ENCODE data around the gene LGALS7B.

Gene LGALS7B

DNA sequence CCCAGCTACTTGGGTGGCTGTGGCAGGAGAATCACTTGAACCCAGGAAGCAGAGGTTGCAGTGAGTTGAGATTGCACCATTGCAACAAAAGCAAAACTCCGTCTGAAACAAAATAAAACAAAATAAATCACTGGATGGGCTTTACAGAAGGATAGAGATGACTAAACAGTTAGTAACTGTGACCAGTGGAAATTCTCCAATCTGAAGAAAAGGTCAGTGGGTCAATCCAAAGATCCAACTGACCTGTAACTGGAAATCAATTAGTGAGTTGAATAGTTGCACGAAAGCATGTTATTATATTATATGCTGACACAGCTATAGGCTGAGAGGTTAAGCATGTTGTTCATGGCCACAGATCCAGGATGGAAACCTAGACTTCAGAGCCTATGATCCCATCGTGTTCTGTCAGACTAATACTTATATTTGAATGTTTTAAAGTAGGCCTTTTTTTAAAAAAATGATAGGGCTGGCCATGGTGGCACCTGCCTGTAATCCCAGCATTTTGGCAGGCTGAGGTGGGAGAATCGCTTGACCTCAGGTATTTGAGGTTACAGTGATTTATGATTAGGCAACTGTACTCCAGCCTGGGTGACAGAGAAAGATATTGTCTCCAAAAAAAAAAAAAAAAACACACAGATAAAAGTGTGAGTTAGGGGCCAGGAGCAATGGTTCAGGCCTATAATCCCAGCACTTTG lies 41.2 kb downstream of the LGALS7B start:
- H3K9ac ChIP-seq (ENCODE audit: low read depth, low read length): no peak overlapping the region
- H3K4me1 ChIP-seq (ENCODE audit: insufficient read depth, low read length): peaks cover 13% of the 10 kb centered on the region
- 97% methylated on average over 3 of the region's 4 CpGs for WGBS
- H3K27me3 ChIP-seq (ENCODE audit: insufficient read depth, low read length): no peaks in the 10 kb centered on the region
- no peak overlapping the region for H3K27ac ChIP-seq (ENCODE audit: low read depth, low read length)
- no peak overlapping the region for H3K4me3 ChIP-seq (ENCODE audit: low read length)
- H3K36me3 ChIP-seq (ENCODE audit: insufficient read depth, low read length): peaks cover 19% of the 10 kb centered on the region
- no peaks in the 10 kb centered on the region for H3K9me3 ChIP-seq (ENCODE audit: insufficient read depth, low read depth, low read length)

DNA sequence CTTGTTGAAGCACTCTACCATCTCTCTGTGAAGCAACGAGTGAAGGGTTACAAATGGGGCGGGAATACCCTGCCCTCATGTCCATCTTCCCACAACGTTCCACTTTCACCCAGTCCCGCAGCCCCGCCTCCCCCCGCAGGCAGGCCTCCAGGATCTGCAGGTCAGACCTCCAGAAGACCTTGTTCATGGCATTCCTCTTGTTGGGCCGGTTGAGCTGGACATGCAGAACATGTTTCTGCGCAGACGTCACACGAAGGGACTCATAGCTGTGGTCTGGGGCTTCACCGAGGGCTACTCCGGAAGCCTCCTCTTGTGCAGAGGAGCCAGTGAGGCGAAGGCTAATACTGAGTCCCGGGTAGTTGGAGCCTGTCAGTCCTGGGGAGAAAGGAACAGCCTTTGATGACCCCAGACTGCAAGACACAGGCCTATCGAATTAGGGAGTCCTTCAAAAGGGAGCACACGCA lies 42.2 kb downstream of the LGALS7B start:
- 10% methylated on average over 16 of the region's 16 CpGs for WGBS
- no peaks in the 10 kb centered on the region for H3K9me3 ChIP-seq (ENCODE audit: insufficient read depth, low read depth, low read length)
- H3K36me3 ChIP-seq (ENCODE audit: insufficient read depth, low read length): peaks cover 28% of the 10 kb centered on the region
- H3K27me3 ChIP-seq (ENCODE audit: insufficient read depth, low read length): no peaks in the 10 kb centered on the region
- H3K4me3 ChIP-seq (ENCODE audit: low read length): peak overlapping the region; percentile 83
- H3K9ac ChIP-seq (ENCODE audit: low read depth, low read length): peak overlapping the region; percentile 84
- H3K4me1 ChIP-seq (ENCODE audit: insufficient read depth, low read length): peaks cover 9% of the 10 kb centered on the region; the same call in 1 of the 2 replicates
- H3K27ac ChIP-seq (ENCODE audit: low read depth, low read length): peak overlapping the region; percentile 73

DNA sequence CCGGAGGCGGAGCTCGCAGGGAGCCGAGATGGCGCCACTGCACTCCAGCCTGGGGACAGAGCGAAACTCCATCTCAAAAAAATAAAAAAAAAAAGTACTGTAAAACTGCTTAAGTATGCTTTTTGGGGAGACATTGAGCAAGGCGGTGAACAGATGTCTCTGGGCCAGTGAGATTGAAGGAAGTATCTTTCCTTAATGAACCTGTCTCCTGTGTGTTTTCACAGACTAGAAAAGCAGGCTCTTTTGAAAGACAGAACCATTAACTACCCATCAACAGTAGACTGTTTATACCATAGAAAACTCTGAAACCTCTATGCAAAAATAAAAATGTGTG lies 44.1 kb downstream of the LGALS7B start:
- no peak overlapping the region for H3K27ac ChIP-seq (ENCODE audit: low read depth, low read length)
- WGBS: 93% methylated on average over 6 of the region's 7 CpGs
- H3K9me3 ChIP-seq (ENCODE audit: insufficient read depth, low read depth, low read length): no peaks in the 10 kb centered on the region
- H3K9ac ChIP-seq (ENCODE audit: low read depth, low read length): no peak overlapping the region
- H3K27me3 ChIP-seq (ENCODE audit: insufficient read depth, low read length): no peaks in the 10 kb centered on the region
- peaks cover 39% of the 10 kb centered on the region for H3K36me3 ChIP-seq (ENCODE audit: insufficient read depth, low read length)
- no peak overlapping the region for H3K4me3 ChIP-seq (ENCODE audit: low read length)
- peaks cover 9% of the 10 kb centered on the region; the same call in 1 of the 2 replicates for H3K4me1 ChIP-seq (ENCODE audit: insufficient read depth, low read length)

DNA sequence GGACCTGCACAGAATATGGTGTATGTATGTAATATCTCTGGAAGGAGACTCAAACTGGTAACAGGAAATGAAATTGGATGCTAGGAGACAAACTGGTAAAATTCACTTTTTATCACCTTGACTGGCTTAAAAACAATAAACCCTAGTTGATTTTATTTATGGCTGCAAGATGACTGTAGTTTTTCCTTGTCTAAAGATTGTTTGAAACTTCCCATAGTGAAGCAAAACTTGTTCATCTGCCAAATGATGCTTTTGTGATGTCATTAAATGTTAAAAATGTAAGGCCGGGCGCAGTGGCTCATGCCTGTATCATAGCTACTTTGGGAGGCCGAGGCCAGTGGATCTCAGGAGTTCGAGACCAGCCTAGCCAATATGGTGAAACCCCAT lies 45.1 kb downstream of the LGALS7B start:
- Histone ChIP-seq H3K36me3 (ENCODE audit: insufficient read depth, low read length) (peaks cover 48% of the 10 kb centered on the region), H3K27me3 (ENCODE audit: insufficient read depth, low read length) (no peaks in the 10 kb centered on the region), H3K9ac (ENCODE audit: low read depth, low read length) (no peak overlapping the region), H3K27ac (ENCODE audit: low read depth, low read length) (no peak overlapping the region), H3K9me3 (ENCODE audit: insufficient read depth, low read depth, low read length) (no peaks in the 10 kb centered on the region), H3K4me3 (ENCODE audit: low read length) (no peak overlapping the region), H3K4me1 (ENCODE audit: insufficient read depth, low read length) (peaks cover 9% of the 10 kb centered on the region; the same call in 1 of the 2 replicates)
- WGBS: 93% methylated on average over 4 of the region's 4 CpGs

DNA sequence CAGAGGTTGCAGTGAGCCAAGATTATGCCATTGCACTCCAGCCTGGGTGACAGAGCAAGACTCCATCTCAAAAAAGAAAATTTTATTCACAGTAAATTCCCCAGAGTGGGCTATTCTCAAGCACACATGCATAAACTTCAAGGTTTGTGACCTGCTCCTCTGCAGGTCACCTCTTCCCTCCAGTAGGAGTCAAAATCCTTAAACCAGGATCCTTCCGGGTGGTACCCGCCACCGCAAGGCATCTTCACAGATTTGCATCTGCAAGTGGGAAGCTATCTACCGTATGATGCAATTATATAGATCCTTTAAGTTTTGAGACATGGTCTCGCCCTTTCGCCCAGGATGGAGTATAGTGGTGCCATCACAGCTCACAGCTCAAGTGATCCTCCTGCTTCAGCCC lies 45.6 kb downstream of the LGALS7B start:
- Histone ChIP-seq H3K4me1 (ENCODE audit: insufficient read depth, low read length) (peaks cover 9% of the 10 kb centered on the region; the same call in 1 of the 2 replicates), H3K36me3 (ENCODE audit: insufficient read depth, low read length) (peaks cover 53% of the 10 kb centered on the region), H3K9ac (ENCODE audit: low read depth, low read length) (no peak overlapping the region), H3K9me3 (ENCODE audit: insufficient read depth, low read depth, low read length) (no peaks in the 10 kb centered on the region), H3K27me3 (ENCODE audit: insufficient read depth, low read length) (no peaks in the 10 kb centered on the region), H3K4me3 (ENCODE audit: low read length) (no peak overlapping the region), H3K27ac (ENCODE audit: low read depth, low read length) (peak overlapping the region; percentile 12; the same call in 1 of the 2 replicates)
- WGBS: 97% methylated on average over 6 of the region's 6 CpGs

DNA sequence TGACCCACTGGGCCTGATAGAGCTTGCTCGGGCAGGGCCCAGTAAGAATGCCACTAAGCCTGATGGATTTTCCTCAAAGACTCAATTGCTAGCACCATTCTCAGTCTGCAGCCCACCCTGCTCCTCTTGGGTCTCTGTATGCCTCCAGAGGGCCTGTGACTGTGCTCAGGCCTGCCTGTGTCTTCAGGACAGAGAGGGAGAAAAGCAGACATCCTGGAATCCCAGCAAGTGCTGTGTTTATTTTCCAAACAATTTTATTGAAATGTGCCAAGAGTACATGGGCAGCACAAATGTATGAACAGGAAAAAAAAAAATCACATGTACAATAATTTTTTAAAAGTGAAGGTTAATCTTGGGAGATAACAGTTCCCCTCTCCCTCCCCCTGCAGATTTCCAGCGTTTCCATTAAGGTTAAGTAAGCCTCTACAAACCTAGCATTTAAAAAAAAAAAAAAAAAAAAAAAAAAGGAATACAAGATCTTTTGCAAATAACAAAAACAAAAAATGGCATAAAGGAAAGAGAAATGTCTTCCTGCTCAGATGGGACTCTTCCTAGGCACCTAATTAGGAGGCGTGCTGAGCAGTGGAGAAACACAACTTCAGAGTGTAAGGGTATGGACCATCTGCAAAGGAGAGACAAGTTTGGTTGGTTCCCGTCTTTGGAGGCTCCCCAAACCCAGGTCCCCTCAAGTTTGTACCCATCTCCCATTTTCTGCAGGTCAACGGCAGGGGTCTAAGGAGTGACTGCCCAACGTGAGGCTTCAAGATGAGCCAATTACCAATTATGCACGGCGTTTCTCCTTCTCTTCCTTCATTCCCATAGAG lies 47.4 kb downstream of the LGALS7B start:
- WGBS: 94% methylated on average over 7 of the region's 8 CpGs
- Histone ChIP-seq H3K27ac (ENCODE audit: low read depth, low read length) (0 out of 2 replicates have a peak overlapping the region, but pooled peaks have one; percentile 5), H3K27me3 (ENCODE audit: insufficient read depth, low read length) (no peaks in the 10 kb centered on the region), H3K9ac (ENCODE audit: low read depth, low read length) (no peak overlapping the region), H3K36me3 (ENCODE audit: insufficient read depth, low read length) (peaks cover 62% of the 10 kb centered on the region), H3K4me3 (ENCODE audit: low read length) (no peak overlapping the region), H3K9me3 (ENCODE audit: insufficient read depth, low read depth, low read length) (no peaks in the 10 kb centered on the region), H3K4me1 (ENCODE audit: insufficient read depth, low read length) (peaks cover 5% of the 10 kb centered on the region; the same call in 1 of the 2 replicates)

DNA sequence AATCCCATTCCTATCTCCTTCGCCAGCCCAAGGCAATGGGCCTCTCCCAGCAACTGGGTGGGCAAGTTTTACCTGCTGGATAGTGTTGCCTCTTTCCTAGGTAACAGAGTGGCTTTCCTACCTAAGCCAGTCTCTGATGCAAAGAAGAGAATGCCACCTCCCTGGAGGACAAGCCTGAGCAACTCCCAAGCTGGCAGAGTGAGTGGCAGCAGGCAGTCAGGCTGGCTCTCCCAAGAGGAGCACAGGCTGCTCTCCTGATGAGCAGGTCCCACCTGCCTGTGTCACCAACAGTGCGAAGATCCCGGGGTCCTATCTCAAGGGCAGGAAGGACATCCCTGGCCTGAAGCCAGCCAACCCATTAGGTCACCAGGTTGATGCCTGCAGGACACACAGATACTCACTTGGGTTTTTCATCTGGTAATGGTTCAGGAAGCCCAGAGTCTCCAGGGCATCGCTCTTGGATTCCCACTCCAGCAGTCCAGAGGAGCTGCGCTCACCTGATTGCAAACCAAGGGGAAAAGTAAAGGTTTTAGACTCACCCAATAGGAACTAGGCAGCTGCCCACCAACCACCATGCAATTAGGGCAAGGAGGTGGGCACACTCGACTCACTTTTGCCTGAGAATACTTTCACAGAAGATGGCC lies 48.1 kb downstream of the LGALS7B start:
- WGBS: 95% methylated on average over 6 of the region's 6 CpGs
- Histone ChIP-seq H3K4me3 (ENCODE audit: low read length) (no peak overlapping the region), H3K4me1 (ENCODE audit: insufficient read depth, low read length) (peaks cover 4% of the 10 kb centered on the region; the same call in 1 of the 2 replicates), H3K36me3 (ENCODE audit: insufficient read depth, low read length) (peaks cover 69% of the 10 kb centered on the region), H3K9me3 (ENCODE audit: insufficient read depth, low read depth, low read length) (no peaks in the 10 kb centered on the region), H3K27ac (ENCODE audit: low read depth, low read length) (peak overlapping the region; percentile 25; the same call in 1 of the 2 replicates), H3K27me3 (ENCODE audit: insufficient read depth, low read length) (no peaks in the 10 kb centered on the region), H3K9ac (ENCODE audit: low read depth, low read length) (no peak overlapping the region)

DNA sequence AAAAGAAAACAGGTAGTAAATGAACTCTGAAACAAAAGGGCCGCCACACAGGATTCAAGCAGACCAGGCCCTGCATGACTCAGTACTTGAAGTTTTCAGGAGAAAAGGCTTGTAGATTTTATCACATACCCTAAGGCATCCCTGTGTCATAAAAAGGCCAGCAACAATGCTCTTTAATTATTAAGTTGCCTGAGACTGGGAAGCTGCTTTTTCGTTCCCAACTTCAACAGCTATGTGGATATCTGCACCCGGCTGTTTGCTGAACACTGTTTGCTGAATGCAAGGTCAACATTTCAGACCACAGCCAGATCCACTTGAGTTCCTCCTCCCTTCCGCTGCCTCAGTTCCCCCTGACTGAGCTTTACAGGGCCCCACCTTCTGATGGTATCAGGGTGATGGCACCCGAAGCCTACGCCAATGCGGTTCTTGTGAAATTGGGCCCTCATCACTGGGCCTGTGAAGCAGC lies 48.7 kb downstream of the LGALS7B start:
- Histone ChIP-seq H3K27ac (ENCODE audit: low read depth, low read length) (peak overlapping the region; percentile 35; the same call in 1 of the 2 replicates), H3K36me3 (ENCODE audit: insufficient read depth, low read length) (peaks cover 75% of the 10 kb centered on the region), H3K9ac (ENCODE audit: low read depth, low read length) (no peak overlapping the region), H3K4me3 (ENCODE audit: low read length) (no peak overlapping the region), H3K27me3 (ENCODE audit: insufficient read depth, low read length) (no peaks in the 10 kb centered on the region), H3K9me3 (ENCODE audit: insufficient read depth, low read depth, low read length) (no peaks in the 10 kb centered on the region), H3K4me1 (ENCODE audit: insufficient read depth, low read length) (no peaks in the 10 kb centered on the region)
- WGBS: 96% methylated on average over 7 of the region's 7 CpGs

DNA sequence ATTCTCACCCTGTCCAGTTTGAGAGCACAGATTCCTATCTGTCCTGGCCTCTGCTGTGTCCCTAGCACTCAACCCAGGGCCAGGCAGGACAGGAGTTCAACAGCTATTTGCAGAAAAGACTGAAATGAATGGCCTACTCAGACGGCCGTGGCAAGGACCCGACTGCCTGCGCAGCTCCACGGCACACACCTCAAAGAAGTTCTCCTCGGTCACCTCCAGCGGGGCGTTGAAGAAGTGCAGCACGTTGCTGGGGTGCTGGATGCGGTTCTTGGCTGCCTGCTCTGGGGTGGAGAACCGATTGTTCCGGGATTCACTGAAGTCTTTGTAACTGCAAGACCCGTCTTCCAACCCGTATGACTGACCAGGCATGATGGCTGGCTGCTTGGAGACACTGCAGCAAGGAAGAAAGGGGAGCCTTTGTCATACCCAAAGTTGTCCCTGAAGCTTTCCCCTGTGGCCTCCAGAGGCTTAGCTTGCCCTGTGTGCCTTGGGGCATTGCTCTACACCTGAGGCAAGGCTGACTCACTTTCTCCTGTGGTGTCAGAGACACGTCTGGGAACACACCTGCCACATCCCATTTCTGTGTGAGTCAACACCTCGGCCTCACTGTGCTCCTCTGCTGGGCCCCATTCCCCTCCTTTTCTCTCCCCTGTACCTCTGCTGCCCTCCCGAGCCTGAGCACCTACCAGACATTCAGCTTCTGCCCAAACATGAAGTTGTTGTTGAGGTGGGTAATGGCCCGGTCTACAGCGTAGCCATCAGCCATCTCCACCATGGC lies 49.4 kb downstream of the LGALS7B start:
- Histone ChIP-seq H3K36me3 (ENCODE audit: insufficient read depth, low read length) (peaks cover 82% of the 10 kb centered on the region), H3K27me3 (ENCODE audit: insufficient read depth, low read length) (no peaks in the 10 kb centered on the region), H3K4me3 (ENCODE audit: low read length) (no peak overlapping the region), H3K9ac (ENCODE audit: low read depth, low read length) (no peak overlapping the region), H3K4me1 (ENCODE audit: insufficient read depth, low read length) (no peaks in the 10 kb centered on the region), H3K27ac (ENCODE audit: low read depth, low read length) (peak overlapping the region; percentile 35; the same call in 1 of the 2 replicates), H3K9me3 (ENCODE audit: insufficient read depth, low read depth, low read length) (no peaks in the 10 kb centered on the region)
- 95% methylated on average over 18 of the region's 19 CpGs for WGBS

DNA sequence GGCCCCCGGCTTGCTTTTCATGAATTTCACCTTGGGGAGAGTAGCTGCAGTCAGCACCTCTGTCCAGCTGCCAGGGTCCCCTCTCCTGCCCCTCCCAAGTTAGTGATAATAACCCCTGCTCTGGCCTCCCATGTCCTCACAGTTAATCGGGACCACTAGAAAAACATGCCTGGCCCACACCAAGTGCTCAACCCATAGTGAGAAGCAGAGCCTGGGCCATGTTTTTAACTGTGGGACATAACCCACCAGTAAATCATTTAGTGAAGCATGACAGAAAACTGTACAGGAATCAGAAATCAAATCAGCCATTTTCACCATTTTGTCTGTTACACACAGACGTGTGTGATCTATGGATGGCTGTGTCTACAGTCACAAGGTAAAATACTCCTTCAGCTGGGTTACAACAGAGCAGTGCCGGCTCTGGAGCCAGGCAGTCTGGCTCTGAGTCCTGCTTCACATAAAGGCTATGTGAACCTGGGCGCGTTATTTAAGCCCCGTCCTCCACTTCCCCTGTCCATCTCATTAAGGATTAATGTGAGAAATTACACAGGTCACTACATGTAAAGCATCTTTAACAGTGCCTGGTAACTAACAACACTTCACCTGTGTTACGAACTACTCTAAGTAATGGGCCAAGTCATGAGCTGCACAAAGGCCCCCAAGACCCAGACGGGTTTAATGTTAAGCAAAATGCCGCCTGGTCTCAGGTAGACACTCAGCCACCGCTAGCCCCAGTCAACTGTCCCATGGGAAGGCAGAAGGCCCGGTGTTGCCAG lies 50.2 kb downstream of the LGALS7B start:
- Histone ChIP-seq H3K36me3 (ENCODE audit: insufficient read depth, low read length) (peaks cover 90% of the 10 kb centered on the region), H3K4me3 (ENCODE audit: low read length) (no peak overlapping the region), H3K9me3 (ENCODE audit: insufficient read depth, low read depth, low read length) (no peaks in the 10 kb centered on the region), H3K9ac (ENCODE audit: low read depth, low read length) (no peak overlapping the region), H3K27me3 (ENCODE audit: insufficient read depth, low read length) (no peaks in the 10 kb centered on the region), H3K27ac (ENCODE audit: low read depth, low read length) (peak overlapping the region; percentile 12; the same call in 1 of the 2 replicates), H3K4me1 (ENCODE audit: insufficient read depth, low read length) (no peaks in the 10 kb centered on the region)
- WGBS: 97% methylated on average over 12 of the region's 12 CpGs

Measured in HUES64 (cell line).